Stomach smooth muscle (tissue), 2 donors: ENCODE results near the gene PSRC1.

Experiments
- H3K27ac ChIP-seq: one replicate; pipeline ENCODE4 v1.7.0; 2013; ENCODE audit warnings: mild to moderate bottlenecking, low read length, inconsistent platforms
- H3K27me3 ChIP-seq, 2 donors: one replicate each; pipeline ENCODE4 v1.7.0; 2013; ENCODE audit warnings: low read length in 2 of 2; ENCODE audit not compliant: insufficient read depth in 2 of 2, control insufficient read depth in 1 of 2
- H3K36me3 ChIP-seq, 2 donors: one replicate each; pipeline ENCODE4 v1.7.0; 2013; ENCODE audit warnings: low read length in 2 of 2; ENCODE audit not compliant: control insufficient read depth in 2 of 2, insufficient read depth in 2 of 2
- H3K4me1 ChIP-seq: one replicate; pipeline ENCODE4 v1.7.0; 2013; ENCODE audit warnings: low read length; ENCODE audit not compliant: control insufficient read depth, insufficient read depth
- H3K4me3 ChIP-seq, 2 donors: one replicate each; pipeline ENCODE4 v1.7.0; 2013; ENCODE audit warnings: low read length in 2 of 2
- H3K9ac ChIP-seq, 2 donors: one replicate each; pipeline ENCODE4 v1.7.0; 2013; ENCODE audit warnings: low read length in 2 of 2, mild to moderate bottlenecking in 1 of 2
- H3K9me3 ChIP-seq, 2 donors: one replicate each; pipeline ENCODE4 v1.7.0; 2013; ENCODE audit warnings: low read length in 2 of 2; ENCODE audit not compliant: control insufficient read depth in 2 of 2
- donor health status: healthy.
- donor health status: Pancreatic carcinoma.

The PSRC1 gene

DNA sequence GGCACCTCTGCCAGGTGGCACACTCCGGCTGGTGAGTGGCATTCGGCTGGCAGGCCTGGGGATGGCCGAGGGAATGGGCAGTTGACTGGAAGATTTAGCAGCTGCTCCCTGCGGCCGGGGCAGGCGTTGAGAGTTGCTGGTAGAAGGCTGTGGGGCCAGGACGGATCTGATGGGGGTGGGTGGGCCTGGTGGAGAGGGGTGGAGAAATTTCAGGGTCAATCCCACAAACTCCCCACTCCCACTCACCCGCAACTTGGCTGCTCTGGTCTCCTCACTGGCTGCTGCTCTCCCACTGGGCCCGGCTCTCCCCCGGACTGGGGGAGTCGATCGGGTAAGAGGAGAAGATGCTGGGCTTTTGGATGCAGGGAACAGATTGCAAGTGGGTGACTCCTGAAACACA is 2.1 kb downstream of the PSRC1 start:
- no peaks in the 10 kb centered on the region for H3K27me3 ChIP-seq
- no peak overlapping the region for H3K4me3 ChIP-seq
- no peaks in the 10 kb centered on the region for H3K9me3 ChIP-seq
- peaks cover 25% of the 10 kb centered on the region for H3K4me1 ChIP-seq
- no peaks in the 10 kb centered on the region for H3K36me3 ChIP-seq
- no peak overlapping the region for H3K9ac ChIP-seq
- no peak overlapping the region for H3K27ac ChIP-seq

DNA sequence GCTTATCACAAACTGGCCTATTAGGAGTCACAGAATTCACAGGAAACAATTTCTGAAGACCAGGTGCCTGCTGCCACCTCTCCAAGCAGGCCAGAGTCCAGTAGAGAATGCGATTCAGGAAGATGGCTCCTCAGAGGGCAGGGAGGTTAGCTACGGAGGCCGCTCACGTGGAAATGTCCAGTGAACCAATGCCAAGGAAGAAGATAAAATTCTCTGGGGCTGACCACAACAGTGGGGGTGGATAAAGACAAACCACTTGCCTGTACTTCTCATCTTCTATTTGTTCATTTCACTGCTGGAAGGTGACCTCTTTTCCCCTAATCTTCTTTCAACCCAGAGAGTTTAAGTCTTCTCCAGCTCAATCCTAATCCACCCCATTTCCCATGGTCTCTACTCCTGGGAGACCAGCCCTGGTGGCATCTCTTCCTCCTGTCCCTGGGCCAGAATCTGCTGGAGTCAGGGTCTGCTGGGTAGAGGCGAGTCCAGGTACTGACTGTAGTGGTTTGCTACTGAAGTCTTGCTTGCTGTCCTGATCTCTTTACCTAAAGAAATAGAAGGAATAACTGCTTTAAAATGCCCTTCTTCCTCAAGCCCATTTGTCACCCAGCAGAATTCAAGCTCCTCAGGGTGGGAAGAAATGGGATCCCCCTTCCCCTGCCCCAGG is 3.2 kb downstream of the PSRC1 start:
- H3K4me3 ChIP-seq = no peak overlapping the region
- H3K27ac ChIP-seq = no peak overlapping the region
- peaks cover 31% of the 10 kb centered on the region for H3K4me1 ChIP-seq
- H3K9ac ChIP-seq = no peak overlapping the region
- no peaks in the 10 kb centered on the region for H3K9me3 ChIP-seq
- no peaks in the 10 kb centered on the region for H3K27me3 ChIP-seq
- H3K36me3 ChIP-seq = no peaks in the 10 kb centered on the region

DNA sequence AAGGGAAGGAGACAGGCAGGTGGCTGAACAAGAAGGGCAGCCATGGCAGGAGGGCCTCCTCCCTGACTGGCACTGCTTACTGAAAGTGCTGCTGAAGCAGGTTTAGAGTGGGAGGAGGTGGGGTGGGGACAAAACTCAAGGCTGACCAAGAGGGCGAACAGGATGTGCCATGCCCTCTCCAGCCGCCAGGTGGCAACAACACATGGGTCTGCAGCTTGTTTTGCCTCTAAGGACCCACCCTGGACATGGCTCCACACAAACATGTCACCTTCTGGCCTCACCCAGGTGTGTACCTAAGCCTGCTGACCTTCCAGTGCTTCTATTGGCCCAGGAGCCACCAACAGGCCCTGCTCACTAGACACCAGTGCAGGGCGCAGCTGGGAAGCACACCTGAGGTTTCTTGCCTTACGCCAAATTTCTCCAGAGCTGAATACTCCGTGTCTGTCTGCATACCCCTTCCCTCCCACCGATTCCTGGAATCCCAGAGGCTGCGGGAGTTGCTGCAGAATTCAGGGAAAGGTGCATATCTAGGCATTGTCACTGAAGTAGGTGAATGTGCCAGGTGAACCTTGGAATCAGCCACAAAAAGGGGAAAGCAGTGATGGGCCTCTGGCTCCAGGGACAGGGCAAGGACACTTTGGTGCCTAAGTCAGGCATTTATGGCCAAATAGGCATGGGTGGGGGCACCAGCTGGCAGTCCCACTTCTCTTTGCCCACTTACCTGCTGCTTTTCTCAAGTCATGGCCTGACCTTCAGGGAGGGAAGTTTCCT is 5.3 kb downstream of the PSRC1 start:
- no peak overlapping the region for H3K27ac ChIP-seq
- peaks cover 21% of the 10 kb centered on the region for H3K4me1 ChIP-seq
- no peaks in the 10 kb centered on the region for H3K36me3 ChIP-seq
- H3K4me3 ChIP-seq = no peak overlapping the region
- H3K27me3 ChIP-seq = no peaks in the 10 kb centered on the region
- peak overlapping the region in 1 of 2 donors; percentile 29 for H3K9ac ChIP-seq
- no peaks in the 10 kb centered on the region for H3K9me3 ChIP-seq

DNA sequence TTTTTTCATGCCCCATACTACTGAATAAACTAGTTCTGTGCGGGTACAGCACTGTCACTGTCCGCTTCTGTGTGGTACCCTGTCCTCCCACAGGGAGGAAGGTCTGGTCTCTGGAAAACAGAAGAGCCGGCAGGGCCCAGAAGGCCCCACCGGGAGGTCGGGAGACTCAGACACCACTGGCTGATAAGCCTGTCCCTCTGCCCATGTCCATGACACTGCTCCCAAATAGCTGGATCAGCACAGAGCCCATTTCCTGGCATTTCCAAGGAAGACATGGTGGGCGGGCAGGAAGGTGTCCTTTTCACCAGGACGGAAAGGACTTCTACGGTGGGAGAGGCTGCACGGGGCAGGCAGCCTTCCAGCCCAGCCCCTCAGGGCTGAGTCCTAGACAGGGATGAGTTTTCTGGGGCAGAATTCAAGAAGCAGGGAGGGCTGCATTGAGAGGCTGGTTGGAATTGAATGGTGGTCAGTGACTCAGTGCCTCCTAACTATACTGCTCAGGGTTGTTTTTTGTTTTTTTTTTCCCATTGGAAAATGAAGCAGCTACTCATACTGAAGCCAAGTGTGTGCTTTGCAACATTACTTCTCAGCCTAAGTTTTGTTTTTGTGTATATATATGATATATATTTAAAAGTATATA is 7.1 kb downstream of the PSRC1 start:
- Histone ChIP-seq H3K27me3 (no peaks in the 10 kb centered on the region), H3K9me3 (no peaks in the 10 kb centered on the region), H3K27ac (no peak overlapping the region), H3K4me1 (peaks cover 11% of the 10 kb centered on the region), H3K4me3 (no peak overlapping the region), H3K9ac (no peak overlapping the region), H3K36me3 (peaks cover 0 to 2% of the 10 kb centered on the region in 2 donors)

DNA sequence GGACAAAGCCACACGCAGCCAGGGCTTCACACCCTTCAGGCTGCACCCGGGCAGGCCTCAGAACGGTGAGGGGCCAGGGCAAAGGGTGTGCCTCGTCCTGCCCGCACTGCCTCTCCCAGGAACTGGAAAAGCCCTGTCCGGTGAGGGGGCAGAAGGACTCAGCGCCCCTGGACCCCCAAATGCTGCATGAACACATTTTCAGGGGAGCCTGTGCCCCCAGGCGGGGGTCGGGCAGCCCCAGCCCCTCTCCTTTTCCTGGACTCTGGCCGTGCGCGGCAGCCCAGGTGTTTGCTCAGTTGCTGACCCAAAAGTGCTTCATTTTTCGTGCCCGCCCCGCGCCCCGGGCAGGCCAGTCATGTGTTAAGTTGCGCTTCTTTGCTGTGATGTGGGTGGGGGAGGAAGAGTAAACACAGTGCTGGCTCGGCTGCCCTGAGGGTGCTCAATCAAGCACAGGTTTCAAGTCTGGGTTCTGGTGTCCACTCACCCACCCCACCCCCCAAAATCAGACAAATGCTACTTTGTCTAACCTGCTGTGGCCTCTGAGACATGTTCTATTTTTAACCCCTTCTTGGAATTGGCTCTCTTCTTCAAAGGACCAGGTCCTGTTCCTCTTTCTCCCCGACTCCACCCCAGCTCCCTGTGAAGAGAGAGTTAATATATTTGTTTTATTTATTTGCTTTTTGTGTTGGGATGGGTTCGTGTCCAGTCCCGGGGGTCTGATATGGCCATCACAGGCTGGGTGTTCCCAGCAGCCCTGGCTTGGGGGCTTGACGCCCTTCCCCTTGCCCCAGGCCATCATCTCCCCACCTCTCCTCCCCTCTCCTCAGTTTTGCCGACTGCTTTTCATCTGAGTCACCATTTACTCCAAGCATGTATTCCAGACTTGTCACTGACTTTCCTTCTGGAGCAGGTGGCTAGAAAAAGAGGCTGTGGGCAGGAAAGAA is 8.1 kb downstream of the PSRC1 start:
- Histone ChIP-seq H3K4me1 (peaks cover 11% of the 10 kb centered on the region), H3K27ac (no peak overlapping the region), H3K27me3 (no peaks in the 10 kb centered on the region), H3K9ac (peak overlapping the region in 1 of 2 donors; percentile 29), H3K9me3 (no peaks in the 10 kb centered on the region), H3K4me3 (no peak overlapping the region), H3K36me3 (peaks cover 0 to 4% of the 10 kb centered on the region in 2 donors)

DNA sequence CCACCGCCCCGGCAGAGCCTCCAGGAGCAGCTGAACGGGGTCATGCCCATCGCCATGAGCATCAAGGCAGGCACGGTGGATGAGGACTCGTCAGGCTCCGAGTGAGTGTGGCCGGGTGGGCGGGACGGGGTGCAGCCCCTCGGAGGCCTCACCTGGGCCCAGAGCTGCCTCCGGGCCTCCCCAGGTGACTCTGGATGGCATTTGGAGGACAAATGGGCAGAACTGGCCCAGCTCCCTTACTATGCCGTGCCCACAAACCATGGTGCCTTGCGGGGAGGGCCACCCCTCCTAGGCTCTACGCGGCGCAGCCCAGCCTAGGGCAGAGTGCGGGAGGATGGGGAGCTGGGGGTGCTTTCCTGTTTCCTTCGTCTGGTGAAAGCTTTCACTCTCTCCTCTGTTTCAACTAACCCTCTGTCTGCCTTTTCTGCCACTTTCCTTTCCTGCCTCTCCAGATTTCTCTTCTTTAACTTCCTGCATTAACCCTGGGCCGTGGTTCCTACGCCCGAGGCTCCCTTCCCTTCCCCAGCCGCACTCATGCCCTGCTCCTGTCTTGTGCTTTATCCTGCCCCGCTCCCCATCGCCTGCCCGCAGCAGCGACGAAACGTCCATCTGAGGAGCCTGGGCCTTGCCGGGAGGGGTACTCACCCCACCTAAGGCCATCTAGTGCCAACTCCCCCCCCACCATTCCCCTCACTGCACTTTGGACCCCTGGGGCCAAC is 9.2 kb downstream of the PSRC1 start:
- no peak overlapping the region for H3K9ac ChIP-seq
- no peak overlapping the region for H3K27ac ChIP-seq
- peaks cover 2 to 4% of the 10 kb centered on the region in 2 donors for H3K36me3 ChIP-seq
- H3K4me3 ChIP-seq = no peak overlapping the region
- H3K27me3 ChIP-seq = no peaks in the 10 kb centered on the region
- peaks cover 11% of the 10 kb centered on the region for H3K4me1 ChIP-seq
- no peaks in the 10 kb centered on the region for H3K9me3 ChIP-seq

DNA sequence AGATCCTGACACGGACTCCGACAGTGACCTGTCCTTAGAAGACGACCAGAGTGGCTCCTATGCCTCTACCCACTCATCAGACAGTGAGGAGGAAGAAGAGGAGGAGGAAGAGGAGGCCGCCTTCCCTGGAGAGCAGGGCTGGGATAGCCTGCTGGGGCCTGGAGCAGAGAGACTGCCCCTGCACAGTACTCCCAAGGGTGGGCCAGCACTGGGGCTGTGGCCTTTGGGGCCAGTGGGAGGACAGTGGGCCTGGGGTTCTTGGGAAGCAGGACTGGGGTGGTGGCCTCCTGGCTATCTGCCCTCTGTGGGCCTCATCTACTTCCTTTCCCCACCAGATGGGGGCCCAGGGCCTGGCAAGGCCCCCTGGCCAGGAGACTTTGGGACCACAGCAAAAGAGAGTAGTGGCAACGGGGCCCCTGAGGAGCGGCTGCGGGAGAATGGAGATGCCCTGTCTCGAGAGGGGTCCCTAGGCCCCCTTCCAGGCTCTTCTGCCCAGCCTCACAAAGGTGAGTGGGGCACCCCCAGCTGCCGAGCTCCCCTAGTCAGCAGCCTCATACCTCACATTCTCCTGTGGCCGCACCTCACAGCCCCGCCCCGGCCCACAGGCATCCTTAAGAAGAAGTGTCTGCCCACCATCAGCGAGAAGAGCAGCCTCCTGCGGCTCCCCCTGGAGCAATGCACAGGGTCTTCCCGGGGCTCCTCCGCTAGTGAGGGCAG is 10.0 kb downstream of the PSRC1 start:
- Histone ChIP-seq H3K27ac (no peak overlapping the region), H3K4me3 (no peak overlapping the region), H3K9ac (no peak overlapping the region), H3K4me1 (peaks cover 11% of the 10 kb centered on the region), H3K9me3 (no peaks in the 10 kb centered on the region), H3K27me3 (no peaks in the 10 kb centered on the region), H3K36me3 (peaks cover 4% of the 10 kb centered on the region in 2 donors)

DNA sequence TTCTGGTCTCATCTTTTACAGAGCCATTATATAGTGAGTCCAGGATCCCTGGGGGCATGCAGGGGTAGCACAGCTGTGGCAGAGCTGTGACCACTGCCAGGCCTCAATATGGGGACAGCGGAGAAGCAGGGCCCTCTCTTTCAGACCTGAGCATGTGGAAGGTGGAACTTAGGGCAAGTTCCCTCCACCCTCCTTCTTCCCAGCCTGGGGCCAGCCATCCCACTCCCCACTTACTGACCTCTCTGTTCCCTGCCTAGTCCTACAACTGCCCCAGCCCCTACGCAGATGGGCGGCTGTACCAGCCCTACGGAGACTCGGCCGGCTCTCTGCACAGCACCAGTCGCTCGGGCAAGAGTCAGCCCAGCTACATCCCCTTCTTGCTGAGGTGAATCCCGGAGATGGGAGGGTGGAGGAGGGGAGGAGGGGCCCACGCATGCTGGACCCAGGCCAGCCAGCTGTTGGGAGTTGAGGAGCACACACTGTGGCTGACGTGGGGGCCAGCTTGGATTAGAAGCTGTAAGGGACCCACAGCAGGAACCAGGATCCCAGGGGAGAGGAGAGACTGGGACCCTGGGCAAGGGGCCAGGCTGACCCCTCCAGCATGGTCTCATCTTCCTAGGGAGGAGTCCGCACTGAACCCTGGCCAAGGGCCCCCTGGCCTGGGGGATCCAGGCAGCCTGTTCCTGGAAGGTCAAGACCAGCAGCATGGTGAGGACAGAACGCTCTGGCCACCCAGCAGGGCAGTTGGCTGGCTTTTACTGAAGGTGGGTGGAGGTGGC is 10.7 kb downstream of the PSRC1 start:
- H3K9me3 ChIP-seq = no peaks in the 10 kb centered on the region
- no peaks in the 10 kb centered on the region for H3K27me3 ChIP-seq
- no peak overlapping the region for H3K4me3 ChIP-seq
- no peak overlapping the region for H3K27ac ChIP-seq
- H3K36me3 ChIP-seq = peaks cover 4 to 6% of the 10 kb centered on the region in 2 donors
- H3K4me1 ChIP-seq = peaks cover 11% of the 10 kb centered on the region
- H3K9ac ChIP-seq = no peak overlapping the region

DNA sequence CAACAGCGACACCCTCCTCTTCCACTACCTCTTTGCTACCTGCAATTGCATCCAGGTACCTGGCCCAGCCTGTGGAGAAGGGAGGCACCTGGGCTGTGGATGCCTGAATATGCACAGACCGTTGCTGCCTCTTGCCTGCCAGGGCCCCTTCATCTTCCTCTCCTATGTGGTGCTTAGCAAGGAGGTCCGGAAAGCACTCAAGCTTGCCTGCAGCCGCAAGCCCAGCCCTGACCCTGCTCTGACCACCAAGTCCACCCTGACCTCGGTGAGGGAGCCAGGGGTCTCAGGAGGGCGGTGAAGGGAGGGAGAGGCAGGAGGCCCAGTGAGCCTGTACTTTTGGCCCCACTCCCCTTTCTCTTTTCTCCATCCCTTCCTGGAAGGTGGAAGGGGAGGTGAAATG is 11.5 kb downstream of the PSRC1 start:
- no peak overlapping the region for H3K27ac ChIP-seq
- H3K36me3 ChIP-seq = peaks cover 4 to 6% of the 10 kb centered on the region in 2 donors
- H3K4me3 ChIP-seq = no peak overlapping the region
- peaks cover 11% of the 10 kb centered on the region for H3K4me1 ChIP-seq
- no peaks in the 10 kb centered on the region for H3K27me3 ChIP-seq
- H3K9me3 ChIP-seq = no peaks in the 10 kb centered on the region
- H3K9ac ChIP-seq = no peak overlapping the region
